ENCODE results near the gene PRUNE2. TPM values are rescaled to one million over a fixed set of nuclear protein-coding genes. Genes with fewer than 3 reads are reported as not detected.

PRUNE2 gene
- polyA plus RNA-seq, 4 donors = 9.0 to 16.3 (median 11.1) TPM

GRCh38 chr9:76900884-76901440 is 5.0 kb downstream of the PRUNE2 start:
- DNase-seq (ENCODE audit: low read depth in 4 of 4, low spot score in 2 of 4) = no peak

GRCh38 chr9:76898786-76899185 is 7.1 kb downstream of the PRUNE2 start:
- DNase-seq (ENCODE audit: low read depth in 4 of 4, low spot score in 2 of 4) = no peak

- no peak for DNase-seq (ENCODE audit: low read depth in 4 of 4, low spot score in 2 of 4)
These were observed 7.9 kb downstream of the PRUNE2 start for GRCh38 chr9:76897804-76898525.

GRCh38 chr9:76896035-76896434 is 9.9 kb downstream of the PRUNE2 start:
- DNase-seq (ENCODE audit: low read depth in 4 of 4, low spot score in 2 of 4) = no peak

GRCh38 chr9:76895186-76895585 is 10.7 kb downstream of the PRUNE2 start:
- DNase-seq (ENCODE audit: low read depth in 4 of 4, low spot score in 2 of 4) = no peak

- no peak for DNase-seq (ENCODE audit: low read depth in 4 of 4, low spot score in 2 of 4)
These were observed 11.7 kb downstream of the PRUNE2 start for GRCh38 chr9:76894198-76894597.

GRCh38 chr9:76893395-76893932 is 12.4 kb downstream of the PRUNE2 start:
- no peak for DNase-seq (ENCODE audit: low read depth in 4 of 4, low spot score in 2 of 4)

GRCh38 chr9:76891874-76892273 is 14.0 kb downstream of the PRUNE2 start:
- DNase-seq (ENCODE audit: low read depth in 4 of 4, low spot score in 2 of 4) = no peak

GRCh38 chr9:76891279-76891678 is 14.6 kb downstream of the PRUNE2 start:
- DNase-seq (ENCODE audit: low read depth in 4 of 4, low spot score in 2 of 4) = no peak

GRCh38 chr9:76887951-76888350 is 18.0 kb downstream of the PRUNE2 start:
- DNase-seq (ENCODE audit: low read depth in 4 of 4, low spot score in 2 of 4) = no peak

- no peak for DNase-seq (ENCODE audit: low read depth in 4 of 4, low spot score in 2 of 4)
These were observed 18.7 kb downstream of the PRUNE2 start for GRCh38 chr9:76887003-76887821.

- no peak for DNase-seq (ENCODE audit: low read depth in 4 of 4, low spot score in 2 of 4)
These were observed 19.6 kb downstream of the PRUNE2 start for GRCh38 chr9:76886318-76886717.

- no peak for DNase-seq (ENCODE audit: low read depth in 4 of 4, low spot score in 2 of 4)
These were observed 21.1 kb downstream of the PRUNE2 start for GRCh38 chr9:76884823-76885222.

GRCh38 chr9:76883341-76883855 is 22.5 kb downstream of the PRUNE2 start:
- DNase-seq (ENCODE audit: low read depth in 4 of 4, low spot score in 2 of 4) = no peak

- no peak for DNase-seq (ENCODE audit: low read depth in 4 of 4, low spot score in 2 of 4)
These were observed 23.2 kb downstream of the PRUNE2 start for GRCh38 chr9:76882686-76883085.

- no peak for DNase-seq (ENCODE audit: low read depth in 4 of 4, low spot score in 2 of 4)
These were observed 25.7 kb downstream of the PRUNE2 start for GRCh38 chr9:76880210-76880609.

GRCh38 chr9:76878933-76879332 is 27.0 kb downstream of the PRUNE2 start:
- no peak for DNase-seq (ENCODE audit: low read depth in 4 of 4, low spot score in 2 of 4)

- no peak for DNase-seq (ENCODE audit: low read depth in 4 of 4, low spot score in 2 of 4)
These were observed 28.0 kb downstream of the PRUNE2 start for GRCh38 chr9:76877961-76878360.

- DNase-seq (ENCODE audit: low read depth in 4 of 4, low spot score in 2 of 4) = no peak
These were observed 29.8 kb downstream of the PRUNE2 start for GRCh38 chr9:76876098-76876497.

- no peak for DNase-seq (ENCODE audit: low read depth in 4 of 4, low spot score in 2 of 4)
These were observed 32.1 kb downstream of the PRUNE2 start for GRCh38 chr9:76873821-76874220.
